K562 (cell line): ENCODE results near the gene LZTR1. TPM values are rescaled to one million over a fixed set of nuclear protein-coding genes. Genes with fewer than 3 reads are reported as not detected.

Experiments used
- C11orf30 ChIP-seq: fragments of 450-650 bp; IDR thresholded peaks from 2 replicates; pipeline ENCODE4 v1.6.1; 2016; ENCODE audit warnings: low read depth, mild to moderate bottlenecking
- FUS ChIP-seq: fragments of 200-400 bp; formaldehyde crosslinking; optimal IDR thresholded peaks from 2 replicates; pipeline ENCODE3; 2017; ENCODE audit warnings: low read depth, low read length
- HNRNPUL1 ChIP-seq: fragments of 200-400 bp; formaldehyde crosslinking; IDR thresholded peaks from 2 replicates; pipeline ENCODE4 v1.6.1; 2017; ENCODE audit warnings: low read length
- KDM2B ChIP-seq: fragments of 250-450 bp; sonication (Bioruptor Pico); IDR thresholded peaks from 2 replicates; pipeline ENCODE4 v1.8.0; 2021; ENCODE audit warnings: mild to moderate bottlenecking, moderate library complexity
- KDM4B ChIP-seq, 2 experiments: fragments of 450-650 bp in 1 of 2; sonication (generic) in 1 of 2; IDR thresholded peaks; 2 replicates each; pipeline ENCODE4 v1.6.1; 2016 to 2017; ENCODE audit warnings: borderline replicate concordance in 2 of 2, antibody characterized with exemption in 1 of 2, low read depth in 1 of 2, mild to moderate bottlenecking in 1 of 2
- KLF1 ChIP-seq: fragments of 450-650 bp; IDR thresholded peaks from 2 replicates; pipeline ENCODE4 v1.6.1; 2016; ENCODE audit warnings: missing genetic modification characterization, missing compliant biosample characterization
- KLF6 ChIP-seq: fragments of 250-450 bp; sonication (Bioruptor Pico); IDR thresholded peaks from 2 replicates; pipeline ENCODE4 v1.4.0; 2020; ENCODE audit warnings: mild to moderate bottlenecking, moderate library complexity, borderline replicate concordance
- MCM7 ChIP-seq, 2 experiments: fragments of 450-650 bp; IDR thresholded peaks; 2 replicates each; pipeline ENCODE4 v1.6.1; 2016 to 2018
- NR2C1 ChIP-seq, 2 experiments: fragments of 450-650 bp; IDR thresholded peaks; 2 replicates each; pipeline ENCODE4 v1.6.1; 2017; ENCODE audit warnings: mild to moderate bottlenecking in 2 of 2, antibody characterized with exemption in 1 of 2, inconsistent platforms in 1 of 2, missing compliant biosample characterization in 1 of 2, missing genetic modification characterization in 1 of 2
- PHF21A ChIP-seq: fragments of 450-650 bp; IDR thresholded peaks from 2 replicates; pipeline ENCODE4 v1.6.1; 2017; ENCODE audit warnings: low read depth, borderline replicate concordance
- PKNOX1 ChIP-seq: fragments of 450-650 bp; IDR thresholded peaks from 2 replicates; pipeline ENCODE4 v1.6.1; 2016
- POLR2H ChIP-seq: IDR thresholded peaks from 2 replicates; pipeline ENCODE4 v1.6.1; 2016; ENCODE audit warnings: missing genetic modification characterization, low read depth, mild to moderate bottlenecking, control low read depth, missing compliant biosample characterization, moderate library complexity
- POU5F1 ChIP-seq: fragments of 150-350 bp; IDR thresholded peaks from 2 replicates; pipeline ENCODE4 v1.6.1; 2014; ENCODE audit warnings: borderline replicate concordance, low read length, low read depth, mild to moderate bottlenecking; ENCODE audit not compliant: partially characterized antibody
- RFX7 ChIP-seq: fragments of 250-450 bp; sonication (Bioruptor Pico); IDR thresholded peaks from 2 replicates; pipeline ENCODE4 v1.5.1; 2021; ENCODE audit warnings: mild to moderate bottlenecking
- RUNX1 ChIP-seq: sonication (generic); IDR thresholded peaks from 2 replicates; pipeline ENCODE4 v1.6.1; 2016; ENCODE audit warnings: antibody characterized with exemption, low read depth
- SMARCC2 ChIP-seq: fragments of 450-650 bp; IDR thresholded peaks from 2 replicates; pipeline ENCODE4 v1.6.1; 2017; ENCODE audit warnings: antibody characterized with exemption, moderate library complexity, mild to moderate bottlenecking, low read depth
- SOX6 ChIP-seq: fragments of 450-650 bp; IDR thresholded peaks from 2 replicates; pipeline ENCODE4 v1.6.1; 2014; ENCODE audit warnings: mild to moderate bottlenecking
- TAF9B ChIP-seq: fragments of 450-650 bp; IDR thresholded peaks from 2 replicates; pipeline ENCODE4 v1.6.1; 2018; ENCODE audit warnings: mild to moderate bottlenecking; ENCODE audit not compliant: partially characterized antibody
- THAP12 ChIP-seq: fragments of 250-450 bp; sonication (Bioruptor Pico); IDR thresholded peaks from 2 replicates; pipeline ENCODE4 v1.9.0; 2021; ENCODE audit warnings: mild to moderate bottlenecking, inconsistent platforms
- TSHZ1 ChIP-seq: fragments of 250-450 bp; sonication (Bioruptor Pico); IDR thresholded peaks from 2 replicates; pipeline ENCODE4 v1.4.0; 2020; ENCODE audit warnings: mild to moderate bottlenecking, moderate library complexity
- ZFPM2 ChIP-seq: fragments of 250-450 bp; sonication (Bioruptor Pico); IDR thresholded peaks from 2 replicates; pipeline ENCODE4 v1.5.1; 2022; ENCODE audit warnings: mild to moderate bottlenecking
- ZNF23 ChIP-seq: fragments of 250-450 bp; sonication (Bioruptor Pico); IDR thresholded peaks from 2 replicates; pipeline ENCODE4 v1.4.0; 2020; ENCODE audit warnings: mild to moderate bottlenecking
- ZNF77 ChIP-seq: fragments of 250-450 bp; sonication (Bioruptor Pico); IDR thresholded peaks from 2 replicates; pipeline ENCODE4 v1.5.0; 2020
- ZNF785 ChIP-seq: fragments of 250-450 bp; sonication (Bioruptor Pico); IDR thresholded peaks from 2 replicates; pipeline ENCODE4 v1.4.0; 2020; ENCODE audit warnings: mild to moderate bottlenecking
- polyA plus RNA-seq, 8 experiments: library from polyadenylated mRNA; depleted of rRNA in 4 of 8; stranded (reverse) in 5 of 8; unstranded in 3 of 8; fragments of >200 nt; fragmentation: Nextera tagmentation in 2 of 8; fragmentation: Illumina TruSeq in 1 of 8; extraction: Ambion mirVana in 2 of 8; extraction: Trizol in 1 of 8; gene quantifications; 2 replicates each; pipeline versions ENCODE4 v1.2.1 to v1.2.3, GENCODE V29; 2011 to 2014; ENCODE audit warnings: inconsistent platforms in 1 of 8, missing spikeins in 1 of 8
- total RNA-seq, 7 experiments: library from RNA; depleted of rRNA in 6 of 7; stranded (reverse); fragments of >200 nt in 6 of 7; fragmentation: Illumina TruSeq in 2 of 7; extraction: Trizol in 2 of 7; gene quantifications; 2 replicates each; pipeline versions ENCODE4 v1.2.1 to v1.2.3, GENCODE V29; 2011 to 2021; ENCODE audit warnings: low replicate concordance in 1 of 7

Gene LZTR1
- total and polyA plus RNA-seq, 9 of the 15 experiments (the other 6 are each of a cell fraction or from before 2014, with no cell fraction given) = 2.2 to 135 (median 63.0) TPM

GRCh38 chr22:20997536-20998257 lies 15.6 kb downstream of the LZTR1 start (continued):
- TF ChIP-seq POU5F1 (no peak), PKNOX1 (no peak), THAP12 (CRISPR knock-in tag) (no peak; the same call in 1 of the 2 replicates), KLF1 (no peak), RUNX1 (no peak), ZNF23 (CRISPR knock-in tag) (0 out of 2 replicates have a peak, but pooled peaks have one; percentile 5), TSHZ1 (CRISPR knock-in tag) (0 out of 2 replicates have a peak, but pooled peaks have one; percentile 28), KDM4B (IDR thresholded peaks at IDR 0.05; ENCODE audit: borderline replicate concordance in 2 of 2, low read depth in 1 of 2) (no peak), HNRNPUL1 (no peak), MCM7 (IDR thresholded peaks at IDR 0.05) (no peak), C11orf30 (no peak), PHF21A (no peak), KDM2B (CRISPR knock-in tag) (no peak), SOX6 (no peak), POLR2H (tag) (no peak), SMARCC2 (no peak), FUS (no peak), NR2C1 (IDR thresholded peaks at IDR 0.05) (no peak), NR2C1 (tag; IDR thresholded peaks at IDR 0.05) (no peak), ZNF785 (CRISPR knock-in tag) (0 out of 2 replicates have a peak, but pooled peaks have one; percentile 3), KLF6 (CRISPR knock-in tag) (no peak), TAF9B (no peak), RFX7 (CRISPR knock-in tag) (no peak), ZNF77 (CRISPR knock-in tag) (no peak), ZFPM2 (CRISPR knock-in tag) (no peak)
